HG03103 (cell line): ENCODE measurements around the gene ROR2.

Experiments
- ATAC-seq: cut with Tn5 transposase; IDR thresholded peaks from one replicate; pipeline ENCODE4 v1.9.1; 2021; ENCODE audit warnings: low read depth; ENCODE audit not compliant: unreplicated experiment

Gene ROR2

DNA sequence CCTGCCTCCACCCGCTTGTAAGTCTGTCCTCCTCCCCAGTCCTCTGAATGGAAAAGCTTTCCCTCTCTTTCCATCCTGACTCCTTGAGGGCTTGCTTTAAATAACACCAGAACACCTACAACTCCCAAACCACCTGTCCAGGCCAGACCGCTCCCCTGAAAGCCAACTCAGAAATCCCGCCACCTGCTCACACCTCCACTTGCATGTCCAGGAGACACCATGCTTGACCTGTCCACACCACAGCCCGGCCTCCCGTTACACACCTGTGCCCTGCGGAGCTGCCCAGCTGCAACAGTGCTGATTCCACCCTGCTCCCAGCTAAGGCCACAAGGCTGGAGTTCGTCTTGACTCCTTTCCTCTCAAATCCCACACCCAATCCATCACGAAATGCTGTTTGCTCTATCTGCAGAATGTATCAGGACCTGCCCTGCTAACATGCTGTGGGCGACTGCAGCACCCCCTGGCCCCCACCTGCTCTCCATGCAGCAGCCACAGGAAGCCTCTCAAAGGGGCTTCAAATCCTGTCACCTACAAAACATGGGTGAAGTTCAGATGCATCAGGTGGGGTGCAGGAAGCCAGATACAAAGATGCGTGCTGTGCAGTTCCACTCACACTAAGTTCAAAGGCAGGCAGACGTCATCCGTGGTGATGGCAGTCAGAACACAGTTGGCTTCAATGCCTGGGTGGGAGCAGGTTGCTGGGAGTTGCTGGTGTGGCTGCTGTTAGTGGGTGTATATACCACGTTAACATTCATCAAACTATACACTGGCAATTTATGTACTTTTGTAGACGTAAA is 166.0 kb downstream of the ROR2 start:
- ATAC-seq: no peak

GRCh38 chr9:91783411-91783810 is 166.6 kb downstream of the ROR2 start:
- no peak for ATAC-seq

DNA sequence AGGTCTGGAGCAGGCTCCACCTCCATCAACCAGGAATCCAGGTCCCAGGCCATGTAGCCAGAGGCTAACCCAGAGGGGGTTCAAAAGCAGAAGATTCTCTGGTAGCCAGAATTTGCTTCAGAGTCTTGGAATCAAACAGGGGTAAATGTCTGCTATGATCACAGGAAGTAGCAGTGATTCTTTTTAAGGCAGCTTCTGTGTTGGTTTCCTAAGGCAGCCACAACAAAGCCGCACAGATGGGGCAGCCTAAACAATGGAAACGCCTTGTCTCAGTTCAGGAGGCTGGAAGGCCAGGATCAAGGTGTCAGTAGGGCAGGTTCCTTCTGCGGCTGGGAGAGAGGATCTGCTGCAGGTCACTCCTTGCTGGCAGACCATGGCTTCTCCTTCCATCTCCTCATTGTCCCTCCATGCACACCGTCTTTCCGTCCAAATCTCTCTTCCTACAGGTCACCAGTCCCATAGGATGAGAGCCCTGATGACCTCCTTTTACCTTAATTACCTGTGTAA is 167.3 kb downstream of the ROR2 start:
- no peak for ATAC-seq

- no peak for ATAC-seq
Measured at GRCh38 chr9:91781906-91782305, 168.1 kb downstream of the ROR2 start.

- no peak for ATAC-seq
Measured at GRCh38 chr9:91781116-91781515, 168.9 kb downstream of the ROR2 start.

GRCh38 chr9:91778031-91778430 is 172.0 kb downstream of the ROR2 start:
- ATAC-seq: no peak

DNA sequence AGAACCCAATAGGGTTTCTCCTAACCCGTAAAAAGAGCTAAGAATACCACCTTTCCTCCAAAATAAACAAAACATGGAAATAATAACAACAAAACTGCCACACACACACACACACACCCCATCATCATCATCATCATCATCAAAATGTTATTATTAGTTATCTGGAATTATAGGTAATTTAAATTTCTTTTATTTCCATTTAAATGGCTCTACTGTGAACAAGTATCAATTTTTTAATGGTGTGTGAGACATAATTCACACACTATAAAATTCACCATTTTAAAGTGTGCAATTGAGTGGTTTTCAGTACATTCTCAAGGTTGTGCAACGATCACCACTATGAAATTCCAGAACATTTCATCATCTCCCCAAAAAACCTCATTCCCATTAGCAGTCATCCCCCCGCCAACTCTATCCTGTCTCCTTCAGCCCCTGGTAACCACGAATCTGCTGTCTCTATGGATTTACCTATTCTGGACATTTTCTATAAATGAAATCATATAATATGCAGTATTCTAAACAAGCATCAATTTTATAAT is 172.7 kb downstream of the ROR2 start:
- no peak for ATAC-seq

GRCh38 chr9:91776409-91777291 is 173.4 kb downstream of the ROR2 start:
- ATAC-seq: no peak

DNA sequence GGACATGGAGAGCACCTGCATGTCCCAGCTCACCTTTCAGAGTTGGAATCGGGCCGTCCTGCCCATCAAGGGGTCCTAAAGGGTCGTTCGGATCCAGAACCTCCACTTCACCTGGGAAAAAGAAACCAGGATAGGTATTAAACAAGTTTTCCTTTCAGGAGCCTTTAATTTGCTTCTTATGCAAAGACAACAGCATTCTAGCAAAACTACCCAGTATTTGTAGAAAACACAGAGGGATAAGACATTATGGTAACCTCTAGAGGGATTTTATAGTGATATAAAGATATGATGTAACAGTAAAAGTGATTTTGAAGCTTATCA is 174.4 kb downstream of the ROR2 start:
- ATAC-seq: no peak

DNA sequence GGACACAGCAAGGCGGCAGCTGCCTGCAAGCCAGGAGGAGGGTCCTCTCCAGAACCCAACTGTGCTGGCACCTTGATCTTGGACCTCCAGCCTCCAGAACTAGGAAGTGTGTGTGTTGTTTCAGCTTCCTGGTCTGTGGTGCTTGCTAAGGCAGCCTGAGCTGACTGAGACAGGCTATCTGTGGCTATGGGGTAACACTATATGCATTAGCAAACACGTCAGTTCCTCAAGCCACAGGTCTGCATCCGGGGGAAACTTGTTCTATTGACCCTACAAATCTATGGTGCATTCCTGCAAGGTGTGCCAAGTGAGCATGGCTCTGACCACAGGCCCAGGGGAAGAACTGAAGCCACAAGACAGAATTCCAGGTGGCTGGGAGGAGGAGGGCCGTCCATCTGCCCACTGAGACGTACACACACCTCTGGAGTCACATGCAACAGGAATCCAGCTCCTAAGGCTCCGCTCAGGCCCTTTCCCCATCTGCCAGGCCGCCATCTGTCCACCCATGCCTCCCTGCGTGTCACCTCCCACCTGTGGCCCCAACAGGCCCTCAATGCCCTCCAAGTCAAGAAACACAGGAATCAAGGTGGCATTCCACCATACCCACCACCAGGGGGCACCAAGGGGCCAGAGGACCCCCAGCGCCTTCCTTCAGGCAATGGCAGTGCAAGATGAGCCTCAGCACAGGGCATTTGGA is 174.9 kb downstream of the ROR2 start:
- ATAC-seq: no peak

DNA sequence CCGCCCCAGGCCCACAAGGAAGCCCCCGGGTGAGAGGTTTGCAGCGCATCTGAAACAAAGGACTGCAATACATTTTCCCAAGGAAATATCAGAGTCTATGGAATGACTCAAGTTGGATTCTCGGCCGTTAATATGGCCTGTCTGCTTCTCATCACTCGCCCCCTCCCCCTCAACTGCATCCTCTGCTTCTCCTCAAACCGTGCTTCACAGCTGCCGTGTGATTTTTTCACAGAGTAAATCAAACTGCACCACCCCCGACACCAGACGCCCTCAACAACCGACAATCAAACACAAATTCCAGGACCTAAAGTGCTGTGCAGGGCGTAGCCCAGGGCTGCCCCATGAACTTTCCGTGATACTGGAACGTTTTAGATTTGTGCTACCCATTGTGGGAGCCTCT is 176.9 kb downstream of the ROR2 start:
- no peak for ATAC-seq

GRCh38 chr9:91771864-91772263 is 178.2 kb downstream of the ROR2 start:
- ATAC-seq: no peak

DNA sequence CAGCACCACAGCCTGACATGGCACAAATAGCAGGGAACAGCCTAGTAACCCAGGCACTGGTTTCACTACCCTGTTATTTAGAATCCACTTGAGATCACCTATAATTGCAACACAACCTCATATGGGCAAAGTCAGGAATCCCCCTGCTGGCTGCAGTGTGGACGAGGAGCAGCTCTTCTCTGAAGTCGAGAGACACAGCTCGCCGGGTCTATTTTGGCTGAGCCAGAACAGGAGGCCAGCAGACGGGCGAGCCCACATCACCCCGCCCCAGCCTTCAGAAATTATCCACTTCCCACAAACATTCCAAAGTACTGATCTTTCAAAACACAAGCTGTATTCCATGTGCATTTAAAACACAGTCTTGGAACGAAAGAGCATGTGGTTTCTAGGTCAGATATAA is 179.0 kb downstream of the ROR2 start:
- ATAC-seq: no peak

- ATAC-seq: no peak
Measured at GRCh38 chr9:91770229-91770628, 179.8 kb downstream of the ROR2 start.

DNA sequence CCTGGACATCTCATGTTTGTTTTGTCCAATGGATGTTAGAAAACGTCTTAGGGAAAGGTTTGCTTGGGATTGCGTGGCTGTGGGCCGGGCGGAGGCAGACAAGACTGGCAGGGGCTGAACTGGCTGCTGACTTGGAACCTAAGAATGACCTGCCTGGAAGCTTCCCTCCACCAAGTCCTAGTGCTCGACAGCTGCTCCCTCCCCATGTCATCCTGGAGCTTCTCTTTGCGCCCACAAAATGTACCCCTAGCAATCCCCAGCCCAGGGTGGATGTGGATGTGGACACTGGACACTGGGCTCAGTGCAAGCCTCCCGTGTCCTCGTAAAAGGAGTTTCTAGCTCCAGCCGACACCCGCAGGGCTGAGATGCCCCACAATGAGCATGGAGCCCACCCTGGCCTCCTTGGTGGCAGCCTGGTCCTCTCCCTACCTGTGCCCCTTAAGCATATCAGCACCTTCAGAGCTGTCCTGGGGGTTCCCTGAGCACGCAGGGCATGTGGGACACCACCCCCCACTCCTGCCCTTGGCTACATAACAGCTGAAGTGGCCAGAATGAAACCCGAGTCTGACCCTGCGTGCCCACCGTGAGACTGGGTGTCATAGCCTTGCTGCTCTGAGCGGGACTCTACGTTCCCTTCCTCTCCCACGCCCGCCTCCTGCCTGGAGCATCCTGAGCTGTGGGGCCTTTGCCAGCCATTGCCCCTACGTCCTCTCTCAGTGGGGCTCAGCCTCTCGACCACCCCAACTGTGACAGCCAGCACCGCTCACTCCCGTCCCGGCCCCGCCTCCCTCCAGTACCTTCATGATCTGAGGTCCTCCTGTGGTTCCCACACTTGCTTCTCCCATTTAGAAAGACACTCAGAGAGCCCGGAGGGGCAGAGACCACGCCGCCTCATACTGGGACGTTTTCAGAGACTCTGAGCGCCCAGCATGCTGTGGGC is 180.8 kb downstream of the ROR2 start:
- ATAC-seq: no peak

- ATAC-seq: no peak
Measured at GRCh38 chr9:91768507-91768906, 181.5 kb downstream of the ROR2 start.

DNA sequence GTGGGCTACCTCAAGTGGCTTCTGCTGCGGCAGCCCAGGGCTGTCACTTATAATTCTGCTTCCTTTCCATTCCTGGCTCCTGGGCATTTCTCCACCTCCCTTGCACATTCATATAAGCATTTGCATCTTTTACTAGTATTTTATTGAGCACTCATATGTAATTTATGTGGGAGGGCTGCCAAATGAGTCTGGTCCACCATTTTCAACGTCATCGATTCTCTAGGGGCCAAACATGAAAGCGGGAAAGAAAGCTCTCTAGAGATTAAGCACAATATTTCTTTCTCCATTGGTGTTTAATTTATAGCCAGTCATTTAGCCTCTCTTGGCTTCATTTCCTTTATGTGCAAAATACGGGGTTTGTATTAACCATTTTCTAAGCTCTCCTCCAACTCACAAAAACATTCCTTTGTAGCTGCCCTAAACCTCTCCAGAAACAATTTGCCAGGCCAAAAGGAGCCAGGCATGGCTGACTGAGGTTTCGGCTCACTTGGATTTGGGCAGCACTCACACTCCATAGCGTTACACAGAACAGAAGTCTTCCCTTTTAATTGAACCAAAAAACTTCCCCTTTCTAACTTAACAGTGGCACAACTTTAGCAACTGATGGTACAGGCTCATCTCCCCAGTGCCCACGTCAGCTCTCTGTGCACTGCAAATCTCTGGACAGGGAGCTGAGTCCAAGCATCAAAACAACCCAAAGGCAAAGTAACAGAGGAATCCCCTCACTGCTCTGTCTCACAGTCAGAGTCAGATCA is 183.5 kb downstream of the ROR2 start:
- ATAC-seq: no peak

- ATAC-seq: no peak
Measured at GRCh38 chr9:91765296-91765695, 184.7 kb downstream of the ROR2 start.

DNA sequence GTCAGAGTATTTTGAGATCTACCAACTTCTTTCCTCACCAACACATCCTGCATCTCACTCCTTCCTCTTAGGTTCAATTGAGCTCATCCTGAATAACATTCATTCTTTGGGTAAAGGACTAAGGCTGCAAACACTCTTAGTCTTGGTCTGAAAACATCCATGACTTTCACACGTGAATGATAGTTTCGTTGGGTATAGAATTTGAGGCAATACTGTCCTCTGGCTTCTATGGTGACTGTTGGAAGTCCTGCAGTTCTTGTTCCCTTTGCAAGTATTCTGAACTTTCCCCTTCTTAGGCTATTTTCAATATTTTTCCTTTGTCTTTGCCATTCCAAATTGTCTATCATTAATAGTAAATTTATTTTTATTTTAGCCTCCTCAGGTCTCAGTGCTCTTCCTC is 185.4 kb downstream of the ROR2 start:
- ATAC-seq: no peak
